Measurements from ENCODE around the gene C17orf58. TPM values are rescaled to one million over a fixed set of nuclear protein-coding genes. Genes with fewer than 3 reads are reported as not detected.
"Not testable (repeated sequence)": the region's sequence is repeated elsewhere in the genome, so short reads cannot be mapped to it uniquely, and the experiment has no call there.

The C17orf58 gene
- total RNA-seq, 1 donor from 2014 or later: 8.5 TPM

DNA sequence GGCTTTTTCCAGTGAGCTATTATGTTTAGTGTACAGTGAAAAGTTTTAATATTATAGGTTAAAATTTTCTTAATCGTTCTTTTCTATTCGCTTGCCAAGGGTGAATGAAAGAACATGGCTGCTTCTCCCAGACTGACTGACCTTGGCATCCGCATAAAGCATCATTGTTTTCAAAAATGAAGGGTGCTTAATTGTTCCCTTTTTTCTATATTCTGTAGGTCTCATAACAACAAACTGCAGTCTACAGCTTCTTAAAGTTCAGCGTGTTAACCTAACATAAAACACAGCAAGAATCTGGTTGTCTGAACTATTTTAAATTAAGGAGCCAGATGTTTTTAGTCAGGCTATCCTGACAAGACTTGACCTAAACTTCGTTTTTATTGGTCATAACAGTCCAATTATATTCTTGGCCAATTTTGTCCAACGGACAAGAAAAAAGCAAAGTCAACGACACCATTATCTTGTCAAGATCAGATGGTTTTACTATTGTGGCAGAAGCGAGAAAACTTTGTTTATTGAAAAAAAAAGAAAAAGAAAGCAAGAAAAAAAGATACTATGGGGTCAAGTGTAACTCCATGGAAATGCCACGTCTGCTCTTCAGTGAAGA is 14.1 kb downstream of the C17orf58 start:
- FAIRE-seq: no peak
- Histone ChIP-seq H2AFZ (ENCODE audit: low read depth, low read length) (no peak overlapping the region), H4K20me1 (ENCODE audit: insufficient read depth, low read length) (peaks cover 4% of the 10 kb centered on the region), H3K79me2 (ENCODE audit: insufficient read depth, low read length) (no peaks in the 10 kb centered on the region), H3K27me3 (ENCODE audit: insufficient read depth, low read length) (no peaks in the 10 kb centered on the region), H3K4me2 (ENCODE audit: low read length) (no peak overlapping the region), H3K9ac (ENCODE audit: low read length) (no peak overlapping the region), H3K4me3 (ENCODE audit: insufficient read depth, low read depth, low read length) (no peak overlapping the region), H3K9me3 (ENCODE audit: insufficient read depth, low read depth, low read length) (no peaks in the 10 kb centered on the region), H3K36me3 (ENCODE audit: insufficient read depth, low read length) (peaks cover 11% of the 10 kb centered on the region), H3K4me1 (ENCODE audit: insufficient read depth, low read length) (no peaks in the 10 kb centered on the region), H3K27ac (ENCODE audit: low read depth, low read length) (no peak overlapping the region)
- Mint-ChIP-seq H3K27me3 (ENCODE audit: low read depth, unreplicated experiment) (no peaks in the 10 kb centered on the region), H3K4me3 (ENCODE audit: unreplicated experiment) (no peak overlapping the region), H3K27ac (ENCODE audit: unreplicated experiment) (no peak overlapping the region), H3K4me1 (ENCODE audit: low read depth, unreplicated experiment) (peaks cover 5% of the 10 kb centered on the region), H3K9me3 (ENCODE audit: unreplicated experiment) (no peaks in the 10 kb centered on the region), H3K36me3 (ENCODE audit: low read depth, unreplicated experiment) (peaks cover 9% of the 10 kb centered on the region)
- no peak for TF ChIP-seq EZH2 (IDR thresholded peaks at IDR 0.05; ENCODE audit: insufficient read depth, low read length)
- TF ChIP-seq, protein P1, sequence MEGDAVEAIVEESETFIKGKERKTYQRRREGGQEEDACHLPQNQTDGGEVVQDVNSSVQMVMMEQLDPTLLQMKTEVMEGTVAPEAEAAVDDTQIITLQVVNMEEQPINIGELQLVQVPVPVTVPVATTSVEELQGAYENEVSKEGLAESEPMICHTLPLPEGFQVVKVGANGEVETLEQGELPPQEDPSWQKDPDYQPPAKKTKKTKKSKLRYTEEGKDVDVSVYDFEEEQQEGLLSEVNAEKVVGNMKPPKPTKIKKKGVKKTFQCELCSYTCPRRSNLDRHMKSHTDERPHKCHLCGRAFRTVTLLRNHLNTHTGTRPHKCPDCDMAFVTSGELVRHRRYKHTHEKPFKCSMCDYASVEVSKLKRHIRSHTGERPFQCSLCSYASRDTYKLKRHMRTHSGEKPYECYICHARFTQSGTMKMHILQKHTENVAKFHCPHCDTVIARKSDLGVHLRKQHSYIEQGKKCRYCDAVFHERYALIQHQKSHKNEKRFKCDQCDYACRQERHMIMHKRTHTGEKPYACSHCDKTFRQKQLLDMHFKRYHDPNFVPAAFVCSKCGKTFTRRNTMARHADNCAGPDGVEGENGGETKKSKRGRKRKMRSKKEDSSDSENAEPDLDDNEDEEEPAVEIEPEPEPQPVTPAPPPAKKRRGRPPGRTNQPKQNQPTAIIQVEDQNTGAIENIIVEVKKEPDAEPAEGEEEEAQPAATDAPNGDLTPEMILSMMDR (IDR thresholded peaks at IDR 0.05; ENCODE audit: insufficient read depth, low read depth, low read length): no peak
- DNase-seq (ENCODE audit: low read depth): no peak

DNA sequence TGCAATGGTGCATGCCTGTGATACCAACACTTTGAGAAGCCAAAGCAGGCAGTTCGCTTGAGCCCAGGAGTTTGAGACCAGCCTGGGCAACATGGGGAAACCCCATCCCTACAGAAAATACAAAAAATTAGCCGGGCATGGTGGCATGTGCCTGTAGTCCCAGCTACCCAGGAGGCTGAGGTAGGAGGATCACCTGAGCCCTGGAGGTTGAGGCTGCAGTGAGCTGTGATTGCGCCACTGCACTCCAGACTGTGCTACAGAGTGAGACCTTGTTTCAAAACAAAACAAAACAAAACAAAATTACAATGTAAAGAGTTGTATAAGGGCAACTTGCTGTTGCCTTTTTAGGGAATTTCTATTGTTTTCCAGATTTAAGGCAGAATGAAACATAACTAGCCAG is 15.4 kb downstream of the C17orf58 start:
- H3K36me3 ChIP-seq (ENCODE audit: insufficient read depth, low read length): peaks cover 15% of the 10 kb centered on the region
- FAIRE-seq; H4K20me1 ChIP-seq (ENCODE audit: insufficient read depth, low read length); H3K79me2 ChIP-seq (ENCODE audit: insufficient read depth, low read length); H3K4me3 ChIP-seq (ENCODE audit: insufficient read depth, low read depth, low read length); DNase-seq (ENCODE audit: low read depth); H3K36me3 Mint-ChIP-seq (ENCODE audit: low read depth, unreplicated experiment); H3K27ac Mint-ChIP-seq (ENCODE audit: unreplicated experiment); H3K27me3 ChIP-seq (ENCODE audit: insufficient read depth, low read length); H3K4me3 Mint-ChIP-seq (ENCODE audit: unreplicated experiment); H3K9ac ChIP-seq (ENCODE audit: low read length); H3K4me1 Mint-ChIP-seq (ENCODE audit: low read depth, unreplicated experiment); H3K4me1 ChIP-seq (ENCODE audit: insufficient read depth, low read length); H2AFZ ChIP-seq (ENCODE audit: low read depth, low read length); H3K27ac ChIP-seq (ENCODE audit: low read depth, low read length); H3K9me3 ChIP-seq (ENCODE audit: insufficient read depth, low read depth, low read length); H3K9me3 Mint-ChIP-seq (ENCODE audit: unreplicated experiment); H3K4me2 ChIP-seq (ENCODE audit: low read length); H3K27me3 Mint-ChIP-seq (ENCODE audit: low read depth, unreplicated experiment): not testable (repeated sequence)

DNA sequence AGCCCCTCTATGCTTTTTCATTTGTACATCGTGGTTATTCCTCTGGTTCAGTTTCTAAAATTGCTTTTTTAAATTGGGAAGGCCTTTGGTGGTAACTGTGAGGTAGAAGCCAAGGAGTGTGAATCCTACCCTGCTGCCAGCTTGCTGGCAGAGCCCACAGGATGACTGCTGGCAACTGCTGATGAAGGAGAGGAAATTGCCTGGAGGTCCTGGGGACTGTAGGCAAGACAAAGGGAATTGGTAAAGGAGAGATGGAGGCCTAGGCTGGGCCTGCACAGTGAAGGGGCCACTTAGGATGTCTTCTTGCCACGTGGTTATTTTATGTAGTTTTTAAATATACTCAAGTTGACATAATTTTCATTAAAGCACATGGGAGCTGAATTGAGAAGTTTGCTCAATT is 15.8 kb downstream of the C17orf58 start:
- H3K79me2 ChIP-seq (ENCODE audit: insufficient read depth, low read length): no peaks in the 10 kb centered on the region
- Mint-ChIP-seq H3K36me3 (ENCODE audit: low read depth, unreplicated experiment) (peaks cover 11% of the 10 kb centered on the region), H3K9me3 (ENCODE audit: unreplicated experiment) (no peaks in the 10 kb centered on the region), H3K27ac (ENCODE audit: unreplicated experiment) (no peak overlapping the region), H3K4me1 (ENCODE audit: low read depth, unreplicated experiment) (peaks cover 5% of the 10 kb centered on the region), H3K27me3 (ENCODE audit: low read depth, unreplicated experiment) (no peaks in the 10 kb centered on the region), H3K4me3 (ENCODE audit: unreplicated experiment) (no peak overlapping the region)
- H3K4me1 ChIP-seq (ENCODE audit: insufficient read depth, low read length): no peaks in the 10 kb centered on the region
- H2AFZ ChIP-seq (ENCODE audit: low read depth, low read length): no peak overlapping the region
- peaks cover 4% of the 10 kb centered on the region for H4K20me1 ChIP-seq (ENCODE audit: insufficient read depth, low read length)
- TF ChIP-seq, protein P1 (IDR thresholded peaks at IDR 0.05; ENCODE audit: insufficient read depth, low read depth, low read length): no peak
- TF ChIP-seq EZH2 (IDR thresholded peaks at IDR 0.05; ENCODE audit: insufficient read depth, low read length): no peak
- H3K9me3 ChIP-seq (ENCODE audit: insufficient read depth, low read depth, low read length): no peaks in the 10 kb centered on the region
- no peak overlapping the region for H3K4me3 ChIP-seq (ENCODE audit: insufficient read depth, low read depth, low read length)
- peaks cover 15% of the 10 kb centered on the region for H3K36me3 ChIP-seq (ENCODE audit: insufficient read depth, low read length)
- H3K27me3 ChIP-seq (ENCODE audit: insufficient read depth, low read length): no peaks in the 10 kb centered on the region
- no peak overlapping the region for H3K4me2 ChIP-seq (ENCODE audit: low read length)
- DNase-seq (ENCODE audit: low read depth): no peak
- H3K9ac ChIP-seq (ENCODE audit: low read length): no peak overlapping the region
- no peak for FAIRE-seq
- H3K27ac ChIP-seq (ENCODE audit: low read depth, low read length): no peak overlapping the region

DNA sequence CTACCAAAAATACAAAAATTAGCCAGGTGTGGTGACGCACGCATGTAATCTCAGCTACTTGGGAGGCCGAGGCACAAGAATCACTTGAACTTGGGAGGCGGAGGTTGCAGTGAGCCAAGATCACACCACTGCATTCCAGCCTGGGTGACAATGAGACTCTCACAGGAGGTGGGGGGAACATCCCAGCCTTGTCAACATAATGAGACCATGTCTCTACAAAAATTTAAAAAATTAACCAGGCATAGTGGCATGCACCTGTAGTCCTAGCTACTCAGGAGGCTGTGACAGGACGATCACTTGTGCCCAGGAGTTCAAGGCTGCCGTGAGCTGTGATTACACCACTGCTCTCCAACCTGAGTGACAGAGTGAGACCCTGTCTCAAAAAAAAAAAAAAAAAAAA is 20.0 kb downstream of the C17orf58 start:
- H3K27me3 ChIP-seq (ENCODE audit: insufficient read depth, low read length); H3K27ac ChIP-seq (ENCODE audit: low read depth, low read length); H3K9me3 ChIP-seq (ENCODE audit: insufficient read depth, low read depth, low read length); FAIRE-seq; H3K4me2 ChIP-seq (ENCODE audit: low read length); H2AFZ ChIP-seq (ENCODE audit: low read depth, low read length); H3K4me1 ChIP-seq (ENCODE audit: insufficient read depth, low read length); H3K4me3 ChIP-seq (ENCODE audit: insufficient read depth, low read depth, low read length); H3K9ac ChIP-seq (ENCODE audit: low read length); H3K27ac Mint-ChIP-seq (ENCODE audit: unreplicated experiment); H3K4me3 Mint-ChIP-seq (ENCODE audit: unreplicated experiment); H3K79me2 ChIP-seq (ENCODE audit: insufficient read depth, low read length); H3K36me3 ChIP-seq (ENCODE audit: insufficient read depth, low read length); H3K9me3 Mint-ChIP-seq (ENCODE audit: unreplicated experiment); DNase-seq (ENCODE audit: low read depth); H4K20me1 ChIP-seq (ENCODE audit: insufficient read depth, low read length); H3K27me3 Mint-ChIP-seq (ENCODE audit: low read depth, unreplicated experiment): not testable (repeated sequence)
- peaks cover 11% of the 10 kb centered on the region for H3K36me3 Mint-ChIP-seq (ENCODE audit: low read depth, unreplicated experiment)
- H3K4me1 Mint-ChIP-seq (ENCODE audit: low read depth, unreplicated experiment): peaks cover 12% of the 10 kb centered on the region
